Stimulated activated CD8-positive, alpha-beta memory T cell treated with anti-CD3 and anti-CD28 coated beads, Interleukin-2, amount 100 ng/mL, for 48 hours (primary cell): ENCODE data around the gene RAB25.

Source experiments
- DNase-seq, 2 donors: peaks; one replicate each; pipeline ENCODE4 v3.0.0-alpha.2; 2020; ENCODE audit warnings: low read depth in 2 of 2

Gene RAB25

GRCh38 chr1:156079762-156080161 is 18.8 kb downstream of the RAB25 start:
- no peak for DNase-seq

GRCh38 chr1:156080241-156080862 is 19.4 kb downstream of the RAB25 start:
- no peak for DNase-seq

- no peak for DNase-seq
These were observed 19.9 kb downstream of the RAB25 start for GRCh38 chr1:156080863-156081179.

- no peak for DNase-seq
These were observed 20.4 kb downstream of the RAB25 start for GRCh38 chr1:156081180-156081916.

GRCh38 chr1:156081917-156082308 is 21.0 kb downstream of the RAB25 start:
- DNase-seq: no peak

- peak; percentile 48 to 50 for DNase-seq
These were observed 21.5 kb downstream of the RAB25 start, which contains the start of gene MEX3A for GRCh38 chr1:156082309-156083091. MEX3A (minus strand) TSS chr1:156082465; CDS start chr1:156081998, 467 bp downstream.

- DNase-seq: no peak
These were observed 23.1 kb downstream of the RAB25 start for GRCh38 chr1:156083800-156084790.

- no peak for DNase-seq
These were observed 25.3 kb downstream of the RAB25 start for GRCh38 chr1:156086256-156086662.

GRCh38 chr1:156089704-156090103 is 28.7 kb downstream of the RAB25 start:
- no peak for DNase-seq

- no peak for DNase-seq
These were observed 29.3 kb downstream of the RAB25 start for GRCh38 chr1:156090138-156090839.

GRCh38 chr1:156090840-156091188 is 29.9 kb downstream of the RAB25 start:
- peak; percentile 84 to 85 for DNase-seq

GRCh38 chr1:156091610-156092009 is 30.6 kb downstream of the RAB25 start:
- DNase-seq: no peak

- no peak for DNase-seq
These were observed 35.0 kb downstream of the RAB25 start for GRCh38 chr1:156095906-156096508.

GRCh38 chr1:156096640-156097391 is 35.9 kb downstream of the RAB25 start:
- DNase-seq: peak; percentile 87 to 88

GRCh38 chr1:156097499-156098178 is 36.7 kb downstream of the RAB25 start:
- peak in 1 of 2 donors; percentile 47 for DNase-seq

GRCh38 chr1:156098784-156099183 is 37.8 kb downstream of the RAB25 start:
- no peak for DNase-seq

- DNase-seq: no peak
These were observed 38.3 kb downstream of the RAB25 start for GRCh38 chr1:156099282-156099681.

- no peak for DNase-seq
These were observed 39.4 kb downstream of the RAB25 start for GRCh38 chr1:156100205-156100995.
